ENCODE results near the gene IQGAP2.
A peak's percentile ranks its signal among the peaks of the same experiment; 100 is the strongest.

IQGAP2 gene

GRCh38 chr5:76663573-76663972, 260.5 kb downstream of the IQGAP2 start:
- DNase-seq = no peak
- Histone ChIP-seq H2AFZ (ENCODE audit: low read depth, low read length) (no peak overlapping the region), H2BK12ac (ENCODE audit: low read length in 2 of 2) (peak overlapping the region in 1 of 2 experiments; percentile 39), H2BK5ac (ENCODE audit: low read depth, low read length, poor library complexity, severe bottlenecking) (no peak overlapping the region), H4K8ac (ENCODE audit: low read length) (no peak overlapping the region), H3K27me3 (ENCODE audit: control insufficient read depth in 1 of 2, insufficient read depth in 1 of 2, low read length in 2 of 2) (no peaks in the 10 kb centered on the region), H3K9ac (ENCODE audit: low read length) (no peak overlapping the region), H2BK120ac (ENCODE audit: low read depth, low read length) (no peak overlapping the region), H4K91ac (ENCODE audit: low read length) (no peak overlapping the region), H3K18ac (ENCODE audit: low read depth in 1 of 2, low read length in 2 of 2) (no peak overlapping the region), H2AK5ac (ENCODE audit: low read length, severe bottlenecking) (no peak overlapping the region), H3K9me3 (ENCODE audit: control insufficient read depth, low read length) (no peaks in the 10 kb centered on the region), H3K14ac (ENCODE audit: low read length in 2 of 2) (no peak overlapping the region), H3K4me1 (ENCODE audit: control insufficient read depth, insufficient read depth, low read depth, low read length) (peaks cover 4% of the 10 kb centered on the region), H3K27ac (ENCODE audit: low read length, poor library complexity, severe bottlenecking) (no peak overlapping the region), H3K23ac (ENCODE audit: low read length in 2 of 2) (no peak overlapping the region), H3K4me2 (ENCODE audit: low read length, poor library complexity, severe bottlenecking) (no peak overlapping the region), H2BK15ac (ENCODE audit: low read depth, poor library complexity, severe bottlenecking) (no peak overlapping the region), H3K4me3 (ENCODE audit: insufficient read depth in 1 of 2, low read depth in 1 of 2, low read length in 2 of 2) (no peak overlapping the region), H3K79me1 (replicated peaks; ENCODE audit: low read length, poor library complexity, severe bottlenecking) (no peaks in the 10 kb centered on the region), H3K36me3 (ENCODE audit: control insufficient read depth in 1 of 2, insufficient read depth in 2 of 2, low read depth in 1 of 2, low read length in 2 of 2) (no peaks in the 10 kb centered on the region), H3K4ac (ENCODE audit: low read depth in 1 of 2, low read length in 2 of 2) (no peak overlapping the region)
- WGBS = 96% methylated on average over 2 of the region's 3 CpGs

GRCh38 chr5:76664079-76664478, 261.0 kb downstream of the IQGAP2 start:
- Histone ChIP-seq H3K4me3 (ENCODE audit: insufficient read depth in 1 of 2, low read depth in 1 of 2, low read length in 2 of 2) (no peak overlapping the region), H3K4me1 (ENCODE audit: control insufficient read depth, insufficient read depth, low read depth, low read length) (peaks cover 4% of the 10 kb centered on the region), H4K91ac (ENCODE audit: low read length) (no peak overlapping the region), H3K18ac (ENCODE audit: low read depth in 1 of 2, low read length in 2 of 2) (no peak overlapping the region), H3K9ac (ENCODE audit: low read length) (no peak overlapping the region), H3K27me3 (ENCODE audit: control insufficient read depth in 1 of 2, insufficient read depth in 1 of 2, low read length in 2 of 2) (no peaks in the 10 kb centered on the region), H3K23ac (ENCODE audit: low read length in 2 of 2) (no peak overlapping the region), H3K9me3 (ENCODE audit: control insufficient read depth, low read length) (no peaks in the 10 kb centered on the region), H2BK12ac (ENCODE audit: low read length in 2 of 2) (no peak overlapping the region), H3K79me1 (replicated peaks; ENCODE audit: low read length, poor library complexity, severe bottlenecking) (no peaks in the 10 kb centered on the region), H2BK15ac (ENCODE audit: low read depth, poor library complexity, severe bottlenecking) (no peak overlapping the region), H2AK5ac (ENCODE audit: low read length, severe bottlenecking) (no peak overlapping the region), H3K36me3 (ENCODE audit: control insufficient read depth in 1 of 2, insufficient read depth in 2 of 2, low read depth in 1 of 2, low read length in 2 of 2) (no peaks in the 10 kb centered on the region), H3K4ac (ENCODE audit: low read depth in 1 of 2, low read length in 2 of 2) (no peak overlapping the region), H2BK5ac (ENCODE audit: low read depth, low read length, poor library complexity, severe bottlenecking) (no peak overlapping the region), H2AFZ (ENCODE audit: low read depth, low read length) (no peak overlapping the region), H3K14ac (ENCODE audit: low read length in 2 of 2) (no peak overlapping the region), H3K4me2 (ENCODE audit: low read length, poor library complexity, severe bottlenecking) (no peak overlapping the region), H3K27ac (ENCODE audit: low read length, poor library complexity, severe bottlenecking) (no peak overlapping the region), H4K8ac (ENCODE audit: low read length) (no peak overlapping the region), H2BK120ac (ENCODE audit: low read depth, low read length) (no peak overlapping the region)
- 93% methylated on average over 5 of the region's 6 CpGs for WGBS
- no peak for DNase-seq

- Histone ChIP-seq H3K27ac (ENCODE audit: low read length, poor library complexity, severe bottlenecking) (no peak overlapping the region), H3K27me3 (ENCODE audit: control insufficient read depth in 1 of 2, insufficient read depth in 1 of 2, low read length in 2 of 2) (no peaks in the 10 kb centered on the region), H2BK5ac (ENCODE audit: low read depth, low read length, poor library complexity, severe bottlenecking) (no peak overlapping the region), H3K4me2 (ENCODE audit: low read length, poor library complexity, severe bottlenecking) (no peak overlapping the region), H3K23ac (ENCODE audit: low read length in 2 of 2) (no peak overlapping the region), H3K4me1 (ENCODE audit: control insufficient read depth, insufficient read depth, low read depth, low read length) (peaks cover 6% of the 10 kb centered on the region), H3K9me3 (ENCODE audit: control insufficient read depth, low read length) (no peaks in the 10 kb centered on the region), H2AFZ (ENCODE audit: low read depth, low read length) (no peak overlapping the region), H2BK15ac (ENCODE audit: low read depth, poor library complexity, severe bottlenecking) (no peak overlapping the region), H3K9ac (ENCODE audit: low read length) (no peak overlapping the region), H3K18ac (ENCODE audit: low read depth in 1 of 2, low read length in 2 of 2) (no peak overlapping the region), H3K79me1 (replicated peaks; ENCODE audit: low read length, poor library complexity, severe bottlenecking) (no peaks in the 10 kb centered on the region), H2BK12ac (ENCODE audit: low read length in 2 of 2) (peak overlapping the region in 1 of 2 experiments; percentile 86), H3K4me3 (ENCODE audit: insufficient read depth in 1 of 2, low read depth in 1 of 2, low read length in 2 of 2) (no peak overlapping the region), H3K4ac (ENCODE audit: low read depth in 1 of 2, low read length in 2 of 2) (peak overlapping the region in 1 of 2 experiments; percentile 75), H2AK5ac (ENCODE audit: low read length, severe bottlenecking) (no peak overlapping the region), H4K8ac (ENCODE audit: low read length) (no peak overlapping the region), H3K14ac (ENCODE audit: low read length in 2 of 2) (peak overlapping the region in 1 of 2 experiments; percentile 65), H2BK120ac (ENCODE audit: low read depth, low read length) (no peak overlapping the region), H4K91ac (ENCODE audit: low read length) (no peak overlapping the region), H3K36me3 (ENCODE audit: control insufficient read depth in 1 of 2, insufficient read depth in 2 of 2, low read depth in 1 of 2, low read length in 2 of 2) (no peaks in the 10 kb centered on the region)
- 62% methylated on average over 1 of the region's 2 CpGs for WGBS
- no peak for DNase-seq
Observed at GRCh38 chr5:76667495-76667894, 264.4 kb downstream of the IQGAP2 start.

GRCh38 chr5:76669245-76669644, 266.2 kb downstream of the IQGAP2 start:
- Histone ChIP-seq H2AK5ac (ENCODE audit: low read length, severe bottlenecking) (no peak overlapping the region), H3K14ac (ENCODE audit: low read length in 2 of 2) (no peak overlapping the region), H2BK15ac (ENCODE audit: low read depth, poor library complexity, severe bottlenecking) (no peak overlapping the region), H4K91ac (ENCODE audit: low read length) (no peak overlapping the region), H4K8ac (ENCODE audit: low read length) (no peak overlapping the region), H2BK5ac (ENCODE audit: low read depth, low read length, poor library complexity, severe bottlenecking) (no peak overlapping the region), H3K9me3 (ENCODE audit: control insufficient read depth, low read length) (no peaks in the 10 kb centered on the region), H3K4me2 (ENCODE audit: low read length, poor library complexity, severe bottlenecking) (no peak overlapping the region), H2BK120ac (ENCODE audit: low read depth, low read length) (no peak overlapping the region), H3K4ac (ENCODE audit: low read depth in 1 of 2, low read length in 2 of 2) (no peak overlapping the region), H3K79me1 (replicated peaks; ENCODE audit: low read length, poor library complexity, severe bottlenecking) (no peaks in the 10 kb centered on the region), H3K4me3 (ENCODE audit: insufficient read depth in 1 of 2, low read depth in 1 of 2, low read length in 2 of 2) (no peak overlapping the region), H3K36me3 (ENCODE audit: control insufficient read depth in 1 of 2, insufficient read depth in 2 of 2, low read depth in 1 of 2, low read length in 2 of 2) (no peaks in the 10 kb centered on the region), H3K27ac (ENCODE audit: low read length, poor library complexity, severe bottlenecking) (no peak overlapping the region), H3K4me1 (ENCODE audit: control insufficient read depth, insufficient read depth, low read depth, low read length) (peaks cover 3% of the 10 kb centered on the region), H2AFZ (ENCODE audit: low read depth, low read length) (no peak overlapping the region), H3K27me3 (ENCODE audit: control insufficient read depth in 1 of 2, insufficient read depth in 1 of 2, low read length in 2 of 2) (no peaks in the 10 kb centered on the region), H3K9ac (ENCODE audit: low read length) (no peak overlapping the region), H3K18ac (ENCODE audit: low read depth in 1 of 2, low read length in 2 of 2) (no peak overlapping the region), H3K23ac (ENCODE audit: low read length in 2 of 2) (no peak overlapping the region), H2BK12ac (ENCODE audit: low read length in 2 of 2) (no peak overlapping the region)
- WGBS = 90% methylated on average over 5 of the region's 5 CpGs
- DNase-seq = no peak
